ENCODE data around the gene TTC13. TPM values are rescaled to one million over a fixed set of nuclear protein-coding genes. Genes with fewer than 3 reads are reported as not detected.

TTC13 gene
- total RNA-seq, 1 experiment from 2014 or later = 20.2 TPM

GRCh38 chr1:230936475-230936874 is 42.2 kb downstream of the TTC13 start:
- H3K4me3 ChIP-seq (ENCODE audit: low read length) = no peak overlapping the region
- no peaks in the 10 kb centered on the region for H3K27me3 ChIP-seq (ENCODE audit: low read length)
- TF ChIP-seq EZH2 (IDR thresholded peaks at IDR 0.05; ENCODE audit: low read length, unreplicated experiment) (no peak), CTCF (conservative IDR thresholded peaks at IDR 0.05; ENCODE audit: low read depth, low read length) (no peak), EZH2phosphoT487 (IDR thresholded peaks at IDR 0.05; ENCODE audit: borderline replicate concordance, low read length) (no peak)
- no TSS peak for BruUV-seq (replicated peaks)
- no peak overlapping the region for H2AFZ ChIP-seq (ENCODE audit: low read length)
- no peaks in the 10 kb centered on the region for H3K79me2 ChIP-seq (ENCODE audit: low read length)
- no peaks in the 10 kb centered on the region for H4K20me1 ChIP-seq (ENCODE audit: low read length)
- ATAC-seq (no peak), DNase-seq (no peak)
- H3K9ac ChIP-seq (ENCODE audit: low read length) = no peak overlapping the region
- ChIA-PET CTCF (no interaction called here), POLR2A (ENCODE audit: unreplicated experiment) (no interaction called here)
- intact Hi-C loops (cut with micrococcal nuclease) = no loop called here
- H3K36me3 ChIP-seq (ENCODE audit: low read depth, low read length) = 0 out of 2 replicates have a peak, but pooled peaks cover 4% of the 10 kb centered on the region
- no peak overlapping the region for H3K27ac ChIP-seq (ENCODE audit: low read length)
- H3K9me3 ChIP-seq (ENCODE audit: low read length) = no peaks in the 10 kb centered on the region
- no peaks in the 10 kb centered on the region for H3K9me2 ChIP-seq (replicated peaks; ENCODE audit: low read length)
- no peak overlapping the region for H3K4me2 ChIP-seq (ENCODE audit: low read length)
- H3K4me1 ChIP-seq (ENCODE audit: insufficient read depth, low read length) = no peaks in the 10 kb centered on the region
- H3F3A ChIP-seq (ENCODE audit: low read length, unreplicated experiment) = no peaks in the 10 kb centered on the region

GRCh38 chr1:230935852-230936251 is 42.8 kb downstream of the TTC13 start:
- no peaks in the 10 kb centered on the region for H3K27me3 ChIP-seq (ENCODE audit: low read length)
- ChIA-PET POLR2A (ENCODE audit: unreplicated experiment) (no interaction called here), CTCF (no interaction called here)
- H3K27ac ChIP-seq (ENCODE audit: low read length) = no peak overlapping the region
- BruUV-seq (replicated peaks) = no TSS peak
- DNase-seq (no peak), ATAC-seq (no peak)
- no peak overlapping the region for H3K4me3 ChIP-seq (ENCODE audit: low read length)
- H2AFZ ChIP-seq (ENCODE audit: low read length) = no peak overlapping the region
- TF ChIP-seq EZH2phosphoT487 (IDR thresholded peaks at IDR 0.05; ENCODE audit: borderline replicate concordance, low read length) (no peak), EZH2 (IDR thresholded peaks at IDR 0.05; ENCODE audit: low read length, unreplicated experiment) (no peak), CTCF (conservative IDR thresholded peaks at IDR 0.05; ENCODE audit: low read depth, low read length) (no peak)
- intact Hi-C loops (cut with micrococcal nuclease) = no loop called here
- no peak overlapping the region for H3K4me2 ChIP-seq (ENCODE audit: low read length)
- no peaks in the 10 kb centered on the region for H3K9me3 ChIP-seq (ENCODE audit: low read length)
- H3K36me3 ChIP-seq (ENCODE audit: low read depth, low read length) = peaks cover 8% of the 10 kb centered on the region; the same call in 1 of the 2 replicates
- no peaks in the 10 kb centered on the region for H3K9me2 ChIP-seq (replicated peaks; ENCODE audit: low read length)
- H3K9ac ChIP-seq (ENCODE audit: low read length) = no peak overlapping the region
- no peaks in the 10 kb centered on the region for H4K20me1 ChIP-seq (ENCODE audit: low read length)
- no peaks in the 10 kb centered on the region for H3K4me1 ChIP-seq (ENCODE audit: insufficient read depth, low read length)
- H3F3A ChIP-seq (ENCODE audit: low read length, unreplicated experiment) = no peaks in the 10 kb centered on the region
- H3K79me2 ChIP-seq (ENCODE audit: low read length) = no peaks in the 10 kb centered on the region

- Histone ChIP-seq H3K4me1 (ENCODE audit: insufficient read depth, low read length) (no peaks in the 10 kb centered on the region), H3K9ac (ENCODE audit: low read length) (no peak overlapping the region), H3K9me3 (ENCODE audit: low read length) (0 out of 2 replicates have a peak, but pooled peaks cover 6% of the 10 kb centered on the region), H3K9me2 (replicated peaks; ENCODE audit: low read length) (no peaks in the 10 kb centered on the region), H3K4me3 (ENCODE audit: low read length) (no peak overlapping the region), H3K79me2 (ENCODE audit: low read length) (no peaks in the 10 kb centered on the region), H3K4me2 (ENCODE audit: low read length) (no peak overlapping the region), H3K27me3 (ENCODE audit: low read length) (no peaks in the 10 kb centered on the region), H3K27ac (ENCODE audit: low read length) (no peak overlapping the region), H3K36me3 (ENCODE audit: low read depth, low read length) (peaks cover 27% of the 10 kb centered on the region), H3F3A (ENCODE audit: low read length, unreplicated experiment) (no peaks in the 10 kb centered on the region), H2AFZ (ENCODE audit: low read length) (no peak overlapping the region), H4K20me1 (ENCODE audit: low read length) (no peaks in the 10 kb centered on the region)
- no TSS peak for BruUV-seq (replicated peaks)
- no peak for ATAC-seq
- POLR2A ChIA-PET (ENCODE audit: unreplicated experiment) = no interaction called here
- intact Hi-C loops (cut with micrococcal nuclease) = no loop called here
- TF ChIP-seq EZH2 (IDR thresholded peaks at IDR 0.05; ENCODE audit: low read length, unreplicated experiment) = no peak
- TF ChIP-seq CTCF (conservative IDR thresholded peaks at IDR 0.05; ENCODE audit: low read depth, low read length) = no peak
- TF ChIP-seq EZH2phosphoT487 (IDR thresholded peaks at IDR 0.05; ENCODE audit: borderline replicate concordance, low read length) = no peak
- peak; percentile 6 for DNase-seq
- CTCF ChIA-PET = no interaction called here
These were observed 47.7 kb downstream of the TTC13 start for GRCh38 chr1:230930986-230931385.
